NCI-H1694 treated with DMSO at 0.1 percent for 48 hours (cell line): ENCODE data around the gene PXMP2.
"Not testable (repeated sequence)": the region's sequence is repeated elsewhere in the genome, so short reads cannot be mapped to it uniquely, and the experiment has no call there.

Experiments
- DNase-seq: peaks from one replicate; lab custom pipeline; 2025; lab: John Stamatoyannopoulos, UW

Gene PXMP2

DNA sequence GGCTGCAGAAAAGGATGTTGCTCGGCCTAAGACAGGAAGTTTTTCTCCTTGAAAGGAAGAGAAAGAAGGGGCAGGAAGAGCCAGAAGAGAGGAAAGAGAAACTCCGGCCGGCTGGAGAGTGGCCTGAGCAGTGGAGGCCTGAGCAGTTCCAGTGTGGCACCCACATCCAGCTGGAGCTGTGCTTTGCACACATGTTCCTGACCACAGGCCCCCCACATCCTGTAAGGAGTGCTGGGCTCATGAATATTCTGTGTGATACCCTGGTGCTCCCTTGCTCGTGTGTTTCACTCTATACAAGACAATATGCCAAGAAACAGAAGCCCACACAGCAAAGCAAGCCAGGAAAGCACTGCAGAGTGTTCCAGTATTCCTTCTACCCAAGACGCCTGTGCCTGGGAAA is 27.3 kb upstream of the PXMP2 start:
- no peak for DNase-seq

DNA sequence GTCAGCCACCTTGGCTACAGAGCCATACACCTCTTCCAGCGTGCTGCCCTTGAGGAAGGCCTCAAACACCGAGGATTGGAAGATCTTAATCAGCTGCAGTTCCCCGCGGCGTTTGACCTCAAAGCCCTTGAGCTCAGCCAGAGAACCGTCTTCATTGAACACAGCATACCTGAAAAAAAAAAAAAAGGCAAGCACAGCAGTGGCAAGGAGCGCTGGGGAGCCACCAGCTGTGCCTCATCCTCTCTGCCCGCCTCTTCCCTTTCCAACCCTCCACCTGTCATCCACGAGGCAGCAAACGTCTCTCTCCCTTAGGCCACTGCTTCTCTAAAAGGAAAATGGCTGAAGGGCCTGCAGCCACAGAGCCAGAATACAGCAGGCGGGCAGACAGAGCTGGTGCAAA is 26.4 kb upstream of the PXMP2 start:
- DNase-seq = no peak

DNA sequence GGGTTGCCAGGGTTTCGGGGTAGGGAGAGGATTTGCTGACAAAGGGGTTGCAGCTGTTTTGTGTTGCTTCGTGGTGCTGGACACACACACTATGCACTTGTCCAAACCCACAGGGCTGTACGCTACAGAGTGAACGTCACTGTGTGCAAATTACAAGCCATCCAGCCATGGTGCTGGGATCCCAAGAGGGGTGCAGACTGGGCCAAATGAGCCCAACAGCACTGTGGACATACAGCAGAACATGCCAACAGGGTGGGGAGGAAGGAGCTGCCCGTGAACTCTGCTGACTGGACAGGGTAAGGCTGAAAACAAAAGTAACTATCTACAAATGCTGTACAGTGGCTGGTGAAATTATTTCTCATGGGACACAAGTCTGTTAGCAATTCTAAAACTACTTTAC is 25.4 kb upstream of the PXMP2 start:
- DNase-seq = no peak

DNA sequence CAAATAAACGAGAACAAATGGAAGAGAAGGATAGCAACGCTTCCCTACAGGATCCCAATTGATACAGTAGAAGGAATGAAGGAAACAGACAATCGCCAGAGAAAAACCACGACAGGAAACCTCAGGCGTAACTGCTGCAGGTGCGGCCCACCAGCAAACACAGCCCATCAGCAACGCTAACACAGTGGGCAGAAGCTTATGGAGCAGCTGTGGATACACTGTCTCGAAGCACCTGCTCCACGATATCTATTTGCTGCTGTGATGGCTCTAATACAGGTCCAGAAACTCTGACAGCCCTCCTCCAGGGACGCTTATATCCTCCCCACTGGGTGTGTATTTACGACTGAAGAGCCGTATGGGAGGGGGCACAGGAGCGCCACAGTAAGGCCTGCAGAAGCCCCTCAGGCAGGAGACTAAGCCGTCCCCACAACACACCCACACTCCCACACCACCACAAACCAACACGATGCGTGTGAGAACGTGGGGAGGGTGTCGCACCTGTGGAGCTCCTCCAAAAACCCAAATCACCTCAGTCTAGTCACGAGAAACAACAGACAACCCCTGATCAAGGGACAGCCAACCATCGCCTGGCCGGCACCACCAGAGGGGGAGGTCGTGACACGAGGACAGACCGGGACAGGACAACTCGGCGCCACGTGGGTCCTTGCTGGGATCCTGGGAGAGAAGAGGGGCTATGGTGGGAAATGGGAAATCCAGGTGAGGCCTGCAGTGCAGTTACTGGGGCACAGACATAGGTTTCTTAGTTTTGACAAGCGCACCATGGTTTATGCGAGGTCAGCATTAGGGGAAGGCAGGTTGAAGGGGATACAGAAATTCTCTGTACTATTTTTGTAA is 24.3 kb upstream of the PXMP2 start:
- DNase-seq = no peak

DNA sequence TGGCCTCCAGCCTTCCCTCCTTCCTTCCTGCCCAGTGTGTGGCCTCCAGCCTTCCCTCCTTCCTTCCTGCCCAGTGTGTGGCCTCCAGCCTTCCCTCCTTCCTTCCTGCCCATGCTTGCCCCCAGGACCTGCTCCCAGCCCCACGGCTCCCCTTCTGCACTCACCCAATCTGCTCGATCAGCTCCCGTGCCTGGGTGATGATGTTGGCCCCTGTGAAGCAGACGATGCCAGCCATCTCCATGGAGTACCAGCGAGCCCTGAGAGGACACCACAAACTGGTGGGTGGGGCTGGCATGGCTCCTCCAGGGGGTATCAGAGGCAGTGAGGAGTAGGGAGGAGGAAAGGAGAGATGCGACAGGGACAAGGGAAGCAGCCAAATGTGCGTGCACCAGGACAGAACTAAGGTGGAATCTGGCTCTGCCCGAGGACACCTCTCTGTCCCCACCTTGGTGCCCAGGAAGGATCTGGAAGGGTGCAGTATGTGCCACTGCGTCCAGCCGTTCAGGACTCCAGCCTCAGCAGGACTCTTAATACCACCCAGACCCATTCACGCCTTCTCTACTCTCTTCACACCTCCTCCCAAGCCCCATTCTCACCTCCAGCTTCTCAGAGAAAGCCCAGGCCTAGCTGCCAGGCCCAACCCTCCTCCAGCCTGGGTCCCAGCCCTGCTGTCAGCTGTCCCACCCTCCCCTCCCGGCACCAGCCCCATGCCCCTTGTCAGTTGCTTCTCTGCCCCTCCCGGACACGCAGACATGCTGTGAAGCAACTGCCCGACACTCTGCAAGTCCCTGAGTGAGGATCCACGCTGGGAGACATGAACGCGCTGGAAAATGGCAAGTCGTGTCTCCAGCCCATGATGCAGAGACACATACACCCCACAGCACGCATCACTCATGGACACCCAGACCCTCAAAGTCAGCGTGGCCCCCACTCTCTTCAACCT is 22.9 kb upstream of the PXMP2 start:
- no peak for DNase-seq

DNA sequence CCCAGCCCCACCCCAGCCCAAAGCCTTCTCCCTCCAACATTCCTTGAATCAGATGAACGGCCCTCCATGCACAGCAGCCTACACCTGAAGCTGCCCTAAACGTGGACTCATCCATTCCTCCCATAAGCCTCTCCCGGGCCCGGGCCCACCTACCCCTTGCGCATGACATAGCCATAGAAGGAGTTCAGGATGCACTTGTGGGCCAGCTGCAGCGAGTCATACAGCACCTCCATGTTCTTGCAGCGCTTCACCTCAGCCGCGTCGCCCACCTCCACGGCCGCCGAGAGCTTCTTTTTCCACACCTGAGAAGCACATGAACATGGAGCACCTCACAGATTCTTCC is 22.3 kb upstream of the PXMP2 start:
- no peak for DNase-seq

DNA sequence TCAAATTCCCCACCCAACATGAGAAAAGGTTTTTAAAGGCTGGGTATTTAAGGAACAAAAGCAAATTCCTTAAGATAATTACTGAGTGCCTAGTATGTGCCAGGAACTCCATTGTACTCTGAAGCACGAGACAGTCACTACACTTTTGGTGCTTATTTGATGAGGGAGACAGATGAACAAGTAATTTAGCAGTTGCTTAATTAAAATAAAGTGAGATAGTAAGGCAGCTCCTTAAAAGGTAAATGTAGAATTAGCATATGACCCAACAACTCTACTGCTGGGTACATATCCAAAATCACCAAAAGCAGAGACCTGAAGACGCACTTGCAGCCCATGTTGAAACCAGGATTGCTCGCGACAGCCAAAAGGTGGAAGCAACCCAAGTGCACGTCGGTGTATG is 21.6 kb upstream of the PXMP2 start:
- no peak for DNase-seq

DNA sequence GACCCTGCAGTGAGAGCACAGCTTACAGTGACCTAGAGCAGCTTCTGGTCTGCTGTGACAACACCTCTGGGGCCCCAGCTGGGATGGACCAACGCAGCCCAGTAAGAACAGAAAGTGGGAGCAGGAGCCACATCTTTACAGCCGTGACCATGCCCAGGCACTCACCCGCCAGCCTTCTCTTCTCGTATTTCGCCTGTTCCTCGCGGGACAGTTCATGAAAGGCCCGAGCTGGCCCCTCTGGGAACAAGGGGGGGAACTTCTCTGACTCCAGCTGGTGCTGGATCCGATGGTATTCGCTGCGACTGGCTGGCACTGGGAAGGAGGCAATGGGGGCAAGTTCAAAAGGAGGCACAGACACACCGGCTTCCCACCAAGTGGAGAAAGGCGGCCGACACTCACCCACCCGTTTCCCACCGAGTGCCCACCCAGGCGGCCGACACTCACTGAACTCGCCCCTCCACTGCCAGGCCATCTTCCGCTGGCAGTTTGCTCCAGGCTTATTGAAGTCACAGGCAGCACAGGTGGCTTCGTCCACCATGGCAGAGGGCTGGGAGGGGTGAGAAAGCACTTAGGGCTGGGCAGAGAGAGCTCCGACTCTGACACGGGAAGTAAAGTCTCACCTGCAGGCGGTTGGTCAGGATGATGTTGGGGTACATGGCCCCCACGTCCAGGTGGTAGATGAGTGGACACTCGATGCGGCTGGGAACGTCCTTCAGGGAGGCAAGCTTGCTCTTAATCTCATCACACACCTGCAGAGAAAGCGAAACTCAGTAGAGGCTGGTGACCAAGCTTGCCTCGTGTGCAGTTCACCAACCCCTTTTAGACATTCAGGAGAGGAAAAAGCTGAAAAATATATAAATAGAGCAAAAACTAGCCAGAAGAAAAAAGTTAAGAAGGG is 18.9 kb upstream of the PXMP2 start:
- DNase-seq = no peak

DNA sequence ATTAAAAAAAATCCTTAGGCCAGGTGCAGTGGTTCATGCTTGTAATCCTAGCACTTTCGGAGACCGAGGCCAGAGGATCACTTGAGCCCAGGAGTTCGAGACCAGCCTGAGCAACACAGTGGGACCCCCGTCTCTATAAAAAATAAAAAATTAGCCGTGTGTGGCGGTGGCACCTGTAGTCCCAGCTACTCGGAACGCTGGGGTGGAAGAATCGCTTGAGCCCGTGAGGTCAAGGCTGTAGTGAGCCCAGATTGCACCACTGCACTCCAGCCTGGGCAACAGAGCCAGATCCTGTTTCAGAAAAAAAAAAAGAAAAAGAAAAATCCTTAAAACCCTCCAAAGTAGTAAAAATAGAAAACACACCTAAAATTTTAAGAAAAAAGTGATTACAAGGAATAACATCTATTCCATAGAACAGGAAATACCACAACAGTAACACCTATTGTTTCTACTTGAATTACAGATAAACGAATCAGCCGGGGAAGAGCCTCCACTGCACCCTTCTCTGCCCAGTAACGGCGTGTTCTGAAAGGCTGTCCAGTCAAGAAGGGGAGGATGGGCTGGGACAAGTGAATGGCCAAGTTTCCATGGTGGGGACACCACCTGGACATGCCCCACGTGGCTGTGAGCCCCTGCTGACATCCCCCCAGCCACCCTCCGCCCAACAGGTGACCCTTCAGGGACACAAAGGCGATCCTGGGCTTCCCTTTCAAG is 18.1 kb upstream of the PXMP2 start:
- DNase-seq = no peak

DNA sequence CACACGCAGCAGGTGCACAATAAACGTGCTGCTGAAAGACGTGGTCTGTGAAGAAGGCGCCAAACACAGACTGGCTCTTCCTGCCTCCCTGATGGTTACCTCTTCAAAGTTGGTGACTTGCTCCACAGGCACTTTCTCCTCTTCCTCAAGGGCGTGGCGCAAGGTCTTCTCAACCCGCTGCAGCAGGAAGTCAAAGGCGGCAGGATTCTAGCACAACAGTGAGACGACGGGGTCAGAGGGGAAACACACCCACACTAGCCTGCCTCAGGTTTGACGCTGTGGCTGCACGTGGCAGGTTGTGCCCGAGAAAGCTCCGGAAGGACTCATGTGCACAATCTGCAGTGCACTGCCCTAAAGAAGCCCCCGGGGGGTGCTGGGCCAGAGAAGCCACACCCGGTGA is 15.3 kb upstream of the PXMP2 start:
- DNase-seq = no peak

DNA sequence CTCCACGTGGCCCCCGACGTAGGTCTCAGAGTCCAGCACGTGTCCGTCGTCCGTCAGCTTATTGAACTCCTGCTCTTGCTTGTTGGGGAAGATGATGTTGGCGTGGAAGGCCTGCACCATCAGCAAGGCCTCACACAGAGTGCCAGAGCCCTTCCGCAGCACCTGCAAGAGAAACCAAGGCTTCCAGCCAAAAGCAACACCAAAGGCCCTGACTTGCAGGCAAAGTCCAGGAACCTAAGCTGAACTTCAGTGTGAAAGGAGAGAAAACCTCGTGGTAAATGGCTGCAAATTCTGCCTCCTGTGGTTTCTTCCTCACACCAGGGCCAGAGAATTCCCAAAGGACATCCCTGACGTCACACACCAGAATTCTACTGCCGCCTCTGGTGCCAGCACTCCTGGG is 14.7 kb upstream of the PXMP2 start:
- DNase-seq = no peak

DNA sequence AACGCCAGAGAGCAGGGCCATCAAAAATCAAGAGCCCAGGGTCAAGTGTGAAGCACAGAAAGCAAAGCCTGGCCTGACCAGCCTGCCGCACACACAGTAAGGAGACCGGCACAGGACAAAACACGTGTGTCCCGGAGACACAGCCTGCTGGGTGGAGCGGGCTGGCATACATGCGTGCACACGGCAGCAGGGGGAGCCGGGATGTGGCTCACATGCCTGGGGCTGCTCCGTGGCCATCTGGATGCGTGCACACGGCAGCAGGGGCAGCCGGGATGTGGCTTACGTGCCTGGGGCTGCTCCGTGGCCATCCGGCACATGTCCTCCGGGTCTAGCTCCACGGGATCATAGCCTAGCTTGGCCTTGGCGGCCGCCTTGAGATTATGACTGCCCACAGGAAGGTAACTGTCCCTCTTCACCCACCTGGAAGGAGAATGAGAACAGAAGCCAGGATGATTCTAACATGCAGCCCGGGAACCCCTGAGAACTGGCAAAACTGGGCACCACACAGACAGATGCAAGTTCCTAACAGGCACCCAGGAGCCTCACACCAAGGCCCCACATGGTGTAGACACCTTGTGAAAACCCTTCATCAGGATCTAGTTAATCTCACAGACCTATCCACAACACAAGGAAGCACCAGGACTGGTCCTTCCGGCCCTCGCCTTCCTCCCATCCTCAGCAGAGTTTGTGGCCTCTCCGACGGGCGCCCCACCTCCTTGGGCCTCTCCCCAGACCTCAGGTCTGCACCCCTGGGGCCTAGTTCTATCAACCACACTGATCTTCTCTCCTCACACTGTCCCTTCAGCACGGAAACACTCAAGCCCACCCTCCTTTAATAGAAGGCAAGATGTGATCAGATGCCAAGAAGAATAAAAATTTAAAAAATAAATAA is 13.9 kb upstream of the PXMP2 start:
- no peak for DNase-seq

DNA sequence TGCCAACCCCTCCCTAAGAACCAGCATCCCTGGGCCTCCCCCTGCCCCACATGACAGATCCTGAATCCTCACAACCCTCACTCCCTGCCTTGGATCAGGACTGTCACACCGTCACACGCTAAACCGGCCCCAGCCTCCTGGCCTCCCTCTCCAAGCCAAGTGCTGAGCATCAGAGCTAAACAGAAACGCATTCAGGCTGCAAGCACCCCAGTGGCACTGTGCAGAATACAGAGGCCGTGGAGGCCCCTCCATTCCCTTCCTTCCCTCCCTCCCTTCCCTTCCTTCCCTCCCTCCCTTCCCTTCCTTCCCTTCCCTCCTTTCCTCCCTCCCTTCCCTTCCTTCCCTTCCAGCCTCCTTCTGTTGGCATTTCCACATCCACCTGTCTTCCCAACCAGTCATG is 12.8 kb upstream of the PXMP2 start:
- no peak for DNase-seq

DNA sequence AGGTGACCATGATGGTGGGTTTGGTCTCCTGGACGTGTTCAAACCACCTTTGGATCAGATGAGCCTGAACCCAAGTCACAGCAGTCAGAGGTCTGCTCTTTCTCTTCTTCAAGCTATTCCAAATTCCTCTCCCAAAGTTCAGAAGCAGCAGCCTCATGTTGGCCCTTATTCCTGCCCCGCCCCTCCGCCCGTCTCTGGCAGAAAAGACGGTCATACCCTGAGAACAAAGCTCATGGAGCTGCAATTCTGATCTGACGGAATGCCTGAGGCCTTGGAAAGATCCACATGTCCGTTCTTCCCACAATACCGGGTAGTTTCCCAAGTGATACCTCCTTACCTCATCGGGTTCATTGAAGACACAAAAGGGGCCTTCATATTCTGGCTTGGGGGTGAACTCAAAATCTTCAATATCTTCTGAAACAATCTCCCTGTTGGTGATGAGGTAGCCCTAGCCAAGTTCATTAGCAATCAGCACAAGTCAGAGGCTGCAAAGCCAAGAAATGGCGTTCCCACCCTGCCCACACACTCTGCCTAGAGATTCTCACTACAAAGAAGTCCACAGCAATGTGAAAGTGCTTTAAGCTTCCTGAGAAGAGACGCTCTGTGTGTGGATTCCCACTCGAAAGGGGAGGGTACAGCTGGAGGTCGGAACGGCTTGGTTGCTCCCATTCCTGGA is 11.5 kb upstream of the PXMP2 start:
- DNase-seq = no peak

DNA sequence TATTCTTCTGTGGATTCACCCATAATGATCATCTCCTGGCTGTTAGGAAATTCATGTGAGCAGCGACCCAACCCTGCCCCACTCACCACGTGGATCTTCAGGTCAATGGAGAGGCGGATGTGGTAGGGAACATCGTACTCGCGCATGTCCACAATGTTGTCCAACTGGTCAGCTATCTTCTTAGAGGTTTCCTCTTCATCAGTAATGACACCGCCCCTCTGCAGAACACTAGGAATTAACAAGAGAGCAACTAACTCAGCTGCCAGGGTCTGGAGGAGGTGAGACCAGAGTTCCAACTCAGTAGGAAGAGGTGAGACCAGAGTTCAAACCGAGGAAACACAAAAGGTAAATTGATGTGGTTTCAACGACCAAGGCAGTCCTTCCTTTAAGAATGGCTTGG is 9.9 kb upstream of the PXMP2 start:
- DNase-seq = no peak

DNA sequence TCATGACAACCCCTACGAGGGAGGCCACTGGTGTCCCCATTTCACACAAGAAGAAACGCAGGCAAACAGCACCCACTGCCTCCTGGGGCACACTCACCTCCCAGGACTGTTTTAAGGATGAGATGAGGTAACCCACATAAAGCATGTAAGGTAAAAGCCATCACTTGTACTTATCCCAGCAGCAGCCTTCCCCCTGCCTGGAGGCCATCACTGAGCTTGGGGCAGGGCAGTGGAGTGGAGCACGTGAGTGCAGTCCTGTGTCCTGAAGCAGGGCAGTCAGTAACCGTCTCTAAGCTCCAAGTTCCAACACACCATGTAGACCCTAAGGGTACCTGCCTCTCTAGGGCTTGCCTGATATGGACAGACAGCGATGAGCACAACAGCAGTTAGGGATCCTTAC is 2.0 kb upstream of the PXMP2 start:
- DNase-seq = no peak

DNA sequence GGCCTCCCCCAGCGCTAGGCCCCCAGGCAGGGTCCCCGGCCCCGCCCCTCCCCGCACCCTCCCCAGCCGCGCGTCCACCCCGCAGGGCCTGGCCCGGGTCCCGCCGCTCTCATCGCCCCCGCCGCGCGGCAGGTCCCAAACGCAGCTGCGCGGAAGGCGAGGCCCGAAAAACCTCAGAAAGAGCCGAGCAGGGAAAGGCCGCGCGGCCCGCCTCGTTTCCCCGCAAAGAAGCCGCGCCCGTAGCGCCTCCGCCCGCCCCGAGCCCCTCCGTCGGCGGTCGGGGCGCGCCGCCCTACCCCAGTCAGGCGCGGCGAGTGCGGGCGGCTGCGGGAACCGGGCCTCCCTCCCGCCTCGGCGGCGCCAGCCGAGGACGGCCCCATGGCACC is 569 bp upstream of the PXMP2 start:
- DNase-seq = no peak

DNA sequence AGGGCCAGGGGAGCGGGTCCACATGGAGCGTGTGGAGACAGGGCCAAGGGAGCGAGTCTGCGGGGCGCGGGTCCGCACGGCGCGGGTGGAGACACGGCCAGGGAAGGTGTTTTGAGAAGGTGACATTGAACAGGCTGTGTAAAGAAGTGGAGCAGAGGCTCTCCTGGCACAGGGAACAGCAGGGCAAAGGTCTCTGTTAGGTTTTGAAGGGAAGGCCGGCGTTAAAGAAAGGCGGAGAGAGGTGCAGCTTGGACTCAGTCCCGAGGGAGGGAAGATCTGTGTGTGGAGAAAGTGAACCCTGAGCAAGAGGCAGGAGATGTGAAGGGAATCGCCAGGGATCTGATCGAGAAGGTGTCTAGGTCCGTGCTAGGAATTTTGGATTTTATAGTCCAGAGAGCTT is 1.8 kb downstream of the PXMP2 start:
- no peak for DNase-seq

DNA sequence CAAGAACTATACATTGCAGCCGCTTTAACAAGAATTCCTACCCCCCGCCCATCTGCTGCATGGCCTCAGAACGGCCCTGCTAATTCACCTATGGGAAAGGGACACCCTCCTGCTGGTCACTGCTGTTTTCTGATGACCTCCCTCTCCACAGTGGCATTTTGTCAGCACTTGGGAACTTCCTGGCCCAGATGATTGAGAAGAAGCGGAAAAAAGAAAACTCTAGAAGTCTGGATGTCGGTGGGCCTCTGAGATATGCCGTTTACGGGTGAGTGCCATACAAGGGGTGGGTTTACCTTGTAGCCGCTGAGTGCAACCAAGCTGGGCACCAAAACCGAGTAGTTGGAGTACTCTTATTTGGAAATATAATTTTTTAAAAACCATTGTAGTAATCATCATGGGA is 2.7 kb downstream of the PXMP2 start:
- no peak for DNase-seq

DNA sequence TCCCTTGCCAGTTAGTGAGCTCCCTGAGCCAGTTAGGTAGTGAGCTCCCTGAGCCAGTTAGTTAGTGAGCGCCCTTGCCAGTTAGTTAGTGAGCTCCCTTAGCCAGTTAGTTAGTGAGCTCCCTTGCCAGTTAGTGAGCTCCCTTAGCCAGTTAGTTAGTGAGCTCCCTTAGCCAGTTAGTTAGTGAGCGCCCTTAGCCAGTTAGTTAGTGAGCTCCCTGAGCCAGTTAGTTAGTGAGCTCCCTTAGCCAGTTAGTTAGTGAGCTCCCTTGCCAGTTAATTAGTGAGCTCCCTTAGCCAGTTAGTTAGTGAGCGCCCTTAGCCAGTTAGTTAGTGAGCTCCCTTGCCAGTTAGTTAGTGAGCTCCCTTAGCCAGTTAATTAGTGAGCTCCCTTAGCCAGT is 4.6 kb downstream of the PXMP2 start:
- not testable (repeated sequence) for DNase-seq
